ENCODE measurements around the gene SLC22A16. TPM values are rescaled to one million over a fixed set of nuclear protein-coding genes. Genes with fewer than 3 reads are reported as not detected.

Gene SLC22A16
- total and polyA plus RNA-seq, 8 donors, result 0.30 to 0.92 (median 0.31) TPM; not detected in 5

DNA sequence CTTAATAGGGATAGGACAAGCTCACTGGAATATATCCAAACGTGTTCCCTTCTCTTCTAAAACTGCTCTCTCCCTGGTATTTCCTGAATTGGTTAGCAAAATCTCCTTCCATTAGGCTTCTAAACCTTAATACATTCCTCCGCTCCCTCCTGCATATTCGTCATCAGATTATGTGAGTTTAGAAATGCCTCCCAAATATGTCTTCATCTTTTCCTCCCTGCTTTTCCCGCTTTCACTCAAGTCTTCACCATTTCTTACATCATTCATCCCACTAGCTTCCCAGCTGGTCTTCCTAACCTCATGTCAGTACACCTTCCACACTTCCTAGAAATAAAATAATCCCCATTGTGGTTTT, 26.9 kb downstream of the SLC22A16 start:
- Histone ChIP-seq H3K9me3 (no peaks in the 10 kb centered on the region), H3K27ac (no peak overlapping the region), H3K27me3 (no peaks in the 10 kb centered on the region), H3K4me1 (no peaks in the 10 kb centered on the region), H3K36me3 (no peaks in the 10 kb centered on the region), H3K4me3 (no peak overlapping the region)
- intact Hi-C loops (cut with DNase I; ENCODE audit: low total_unique reads), result no loop called here
- 70 to 84% (median 78%) methylated on average over 4 of the region's 4 CpGs for WGBS, 5 donors
- TF ChIP-seq, protein P1, sequence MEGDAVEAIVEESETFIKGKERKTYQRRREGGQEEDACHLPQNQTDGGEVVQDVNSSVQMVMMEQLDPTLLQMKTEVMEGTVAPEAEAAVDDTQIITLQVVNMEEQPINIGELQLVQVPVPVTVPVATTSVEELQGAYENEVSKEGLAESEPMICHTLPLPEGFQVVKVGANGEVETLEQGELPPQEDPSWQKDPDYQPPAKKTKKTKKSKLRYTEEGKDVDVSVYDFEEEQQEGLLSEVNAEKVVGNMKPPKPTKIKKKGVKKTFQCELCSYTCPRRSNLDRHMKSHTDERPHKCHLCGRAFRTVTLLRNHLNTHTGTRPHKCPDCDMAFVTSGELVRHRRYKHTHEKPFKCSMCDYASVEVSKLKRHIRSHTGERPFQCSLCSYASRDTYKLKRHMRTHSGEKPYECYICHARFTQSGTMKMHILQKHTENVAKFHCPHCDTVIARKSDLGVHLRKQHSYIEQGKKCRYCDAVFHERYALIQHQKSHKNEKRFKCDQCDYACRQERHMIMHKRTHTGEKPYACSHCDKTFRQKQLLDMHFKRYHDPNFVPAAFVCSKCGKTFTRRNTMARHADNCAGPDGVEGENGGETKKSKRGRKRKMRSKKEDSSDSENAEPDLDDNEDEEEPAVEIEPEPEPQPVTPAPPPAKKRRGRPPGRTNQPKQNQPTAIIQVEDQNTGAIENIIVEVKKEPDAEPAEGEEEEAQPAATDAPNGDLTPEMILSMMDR (IDR thresholded peaks at IDR 0.05), result no peak
- TF ChIP-seq POLR2AphosphoS5 (IDR thresholded peaks at IDR 0.05), result no peak
- no peak for TF ChIP-seq EP300 (IDR thresholded peaks at IDR 0.05)
- no peak for TF ChIP-seq POLR2A (IDR thresholded peaks at IDR 0.05)
- no peak for DNase-seq

DNA sequence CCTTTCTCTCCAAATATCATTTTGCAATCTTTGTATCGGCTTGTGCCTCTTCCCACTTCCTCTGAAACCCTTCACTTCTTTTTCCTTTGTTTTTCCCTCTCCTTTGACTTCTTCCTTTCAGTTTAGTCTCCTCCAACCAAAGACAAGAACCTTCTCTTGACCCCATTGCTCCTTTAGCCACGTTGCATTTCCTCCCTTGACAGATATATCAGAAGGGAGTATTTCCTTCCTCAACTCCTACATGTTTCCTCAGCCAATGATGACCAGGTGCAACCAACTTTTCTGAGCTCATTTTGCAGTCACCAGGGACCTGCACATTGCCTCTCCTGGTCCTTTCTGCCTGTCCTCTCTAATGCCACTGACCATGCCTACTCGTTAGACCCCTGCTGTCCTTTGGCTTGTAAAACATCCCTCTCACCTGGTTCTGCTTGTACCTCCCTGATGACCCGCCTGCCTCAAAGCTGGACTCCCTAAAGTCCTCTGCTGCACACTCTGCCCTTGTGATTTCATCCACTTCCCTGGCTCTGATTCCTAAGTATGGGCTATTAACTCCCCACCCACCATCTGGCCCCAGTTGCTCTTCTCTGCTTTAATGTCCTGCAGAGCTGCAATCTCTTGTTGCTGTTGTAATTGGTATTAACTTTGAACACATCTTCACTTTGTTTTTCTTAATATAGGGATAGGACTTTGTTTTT, 27.4 kb downstream of the SLC22A16 start:
- H3K27me3 ChIP-seq, result no peaks in the 10 kb centered on the region
- TF ChIP-seq, protein P1 (IDR thresholded peaks at IDR 0.05), result no peak
- TF ChIP-seq EP300 (IDR thresholded peaks at IDR 0.05), result no peak
- H3K4me3 ChIP-seq, result no peak overlapping the region
- no peaks in the 10 kb centered on the region for H3K36me3 ChIP-seq
- intact Hi-C loops (cut with DNase I; ENCODE audit: low total_unique reads), result no loop called here
- no peaks in the 10 kb centered on the region for H3K9me3 ChIP-seq
- no peaks in the 10 kb centered on the region for H3K4me1 ChIP-seq
- no peak for DNase-seq
- 51 to 64% (median 56%) methylated on average over 4 of the region's 4 CpGs for WGBS, 5 donors
- H3K27ac ChIP-seq, result no peak overlapping the region

- Histone ChIP-seq H3K27me3 (no peaks in the 10 kb centered on the region), H3K9me3 (no peaks in the 10 kb centered on the region), H3K36me3 (no peaks in the 10 kb centered on the region), H3K4me1 (no peaks in the 10 kb centered on the region), H3K4me3 (no peak overlapping the region), H3K27ac (no peak overlapping the region)
- TF ChIP-seq POLR2A (IDR thresholded peaks at IDR 0.05) (no peak), EP300 (IDR thresholded peaks at IDR 0.05) (no peak), POLR2AphosphoS5 (IDR thresholded peaks at IDR 0.05) (no peak)
- TF ChIP-seq, protein P1 (IDR thresholded peaks at IDR 0.05), result no peak
- intact Hi-C loops (cut with DNase I; ENCODE audit: low total_unique reads), result no loop called here
- no peak for DNase-seq
- 92 to 96% (median 96%) methylated on average over 3 of the region's 3 CpGs for WGBS, 5 donors
Observed at GRCh38 chr6:110447761-110448160, 28.7 kb downstream of the SLC22A16 start.

GRCh38 chr6:110446405-110446804, 30.0 kb downstream of the SLC22A16 start:
- Histone ChIP-seq H3K27me3 (no peaks in the 10 kb centered on the region), H3K9me3 (no peaks in the 10 kb centered on the region), H3K4me1 (no peaks in the 10 kb centered on the region), H3K36me3 (no peaks in the 10 kb centered on the region), H3K27ac (no peak overlapping the region), H3K4me3 (no peak overlapping the region)
- no peak for TF ChIP-seq POLR2A (IDR thresholded peaks at IDR 0.05)
- no peak for TF ChIP-seq EP300 (IDR thresholded peaks at IDR 0.05)
- TF ChIP-seq, protein P1 (IDR thresholded peaks at IDR 0.05), result no peak
- no peak for TF ChIP-seq POLR2AphosphoS5 (IDR thresholded peaks at IDR 0.05)
- intact Hi-C loops (cut with DNase I; ENCODE audit: low total_unique reads), result no loop called here
- DNase-seq, result peak in 1 of 2 donors; percentile 31
- WGBS, 5 donors, result 61 to 74% (median 66%) methylated on average over 4 of the region's 4 CpGs
